Right cardiac atrium (tissue), 5 donors: ENCODE results near the gene TMTC1. TPM values are rescaled to one million over a fixed set of nuclear protein-coding genes. Genes with fewer than 3 reads are reported as not detected.

Source experiments
- ATAC-seq, 2 donors: fragments of 200-7000 bp; cut with Tn5 transposase; one replicate each; pipeline versions ENCODE4 v1.8.0 to v1.9.1; 2020; ENCODE audit warnings: moderate library complexity in 2 of 2, mild to moderate bottlenecking in 1 of 2
- DNase-seq, 3 donors: peaks; one replicate each; pipeline ENCODE4 v3.0.0-alpha.2; 2020
- H3K27ac ChIP-seq: one replicate; pipeline ENCODE4 v1.5.1; 2013; ENCODE audit warnings: mild to moderate bottlenecking, low read length, control low read depth, moderate library complexity
- H3K27me3 ChIP-seq: one replicate; pipeline ENCODE4 v1.6.1; 2013; ENCODE audit not compliant: control insufficient read depth, insufficient read depth
- H3K4me1 ChIP-seq: one replicate; pipeline ENCODE4 v1.6.1; 2013; ENCODE audit warnings: low read length; ENCODE audit not compliant: control insufficient read depth, insufficient read depth
- H3K4me3 ChIP-seq: one replicate; pipeline ENCODE4 v1.5.1; 2013; ENCODE audit warnings: low read length, control low read depth
- H3K9me3 ChIP-seq: one replicate; pipeline ENCODE4 v1.6.1; 2013; ENCODE audit warnings: low read length; ENCODE audit not compliant: control insufficient read depth
- WGBS: extraction: QIAGEN DNeasy Blood & Tissue Kit; methylation state at CpG from one replicate; pipeline ENCODE4 v1.1.7; 2013; 5-methylcytosine and 5-hydroxymethylcytosine counted together
- intact Hi-C, 4 donors: fragments of 100-400 bp; cut with DNase I; formaldehyde crosslinking; loops; one replicate each; pipeline versions ENCODE4 v1.11.0 to v1.14.0; 2022 to 2023
- polyA plus RNA-seq: library from polyadenylated mRNA; stranded (reverse); fragments of 200-250 nt; gene quantifications from one replicate; pipeline ENCODE4 v1.2.3, GENCODE V29; 2013
- total RNA-seq, 4 donors: library from RNA; stranded (reverse); fragmentation: NEBNext Ultra II Directional; extraction: Animal tissue kit (Norgen Biotek cat#: 25700); gene quantifications; one replicate each; pipeline ENCODE4 v1.2.1, GENCODE V29; 2021
- donor health status: healthy with polysubstance abuse.
- donor health status: DM: no; HTN: yes; CAD: no.
- donor health status: DM: no; HTN: no; CAD: no.
- donor health status: DM: no; HTN: yes; CAD: no; lungs with severe emphysema.
- donor health status: DM: yes; HTN: yes; CAD: no.

Gene TMTC1
- total and polyA plus RNA-seq, 5 donors: 17.9 to 57.8 (median 52.5) TPM

DNA sequence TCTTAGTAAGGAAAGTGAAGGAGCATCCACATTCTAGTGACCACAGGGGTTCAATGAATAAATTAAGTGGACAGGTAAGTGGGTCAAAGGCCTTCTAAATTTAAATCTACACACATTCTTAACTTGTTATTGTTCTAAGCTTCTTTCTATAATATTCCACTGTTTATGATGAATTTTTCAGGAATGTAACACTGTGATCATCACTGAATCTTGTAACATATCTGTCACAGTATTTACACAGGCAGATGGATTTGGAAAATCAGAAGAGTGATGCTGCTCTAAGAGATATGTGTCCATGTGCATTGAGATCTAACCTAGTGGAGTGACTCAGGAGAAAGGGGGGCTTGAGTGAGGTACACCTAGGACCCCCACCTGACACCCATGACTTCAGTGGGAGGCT lies 170.8 kb downstream of the TMTC1 start:
- DNase-seq (no peak), ATAC-seq (no peak)
- no peak overlapping the region for H3K27ac ChIP-seq
- no peak overlapping the region for H3K4me3 ChIP-seq
- no peaks in the 10 kb centered on the region for H3K27me3 ChIP-seq
- no peaks in the 10 kb centered on the region for H3K9me3 ChIP-seq
- H3K4me1 ChIP-seq: peaks cover 9% of the 10 kb centered on the region
- intact Hi-C loops: no loop called here

DNA sequence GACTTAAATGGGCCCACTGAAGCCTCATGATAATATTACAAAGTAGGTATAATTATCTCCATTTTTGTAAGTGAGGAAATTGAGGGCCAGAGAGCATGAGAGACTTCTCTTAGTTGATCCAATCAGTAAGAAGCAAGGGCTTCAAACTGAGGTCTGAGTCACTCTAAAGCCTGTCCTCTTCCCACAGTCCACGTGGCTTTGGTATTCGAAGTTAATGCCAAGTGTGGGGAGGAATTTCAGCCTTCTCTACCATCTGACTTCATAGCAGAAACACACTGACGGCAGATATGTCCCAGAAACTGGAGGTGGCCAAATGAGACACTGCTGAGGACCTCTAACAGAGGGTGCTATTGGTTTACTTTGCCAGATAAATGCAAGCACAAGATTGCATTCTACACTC lies 171.8 kb downstream of the TMTC1 start:
- ATAC-seq (peak; percentile 59 to 67), DNase-seq (no peak)
- Histone ChIP-seq H3K9me3 (no peaks in the 10 kb centered on the region), H3K4me3 (no peak overlapping the region), H3K27ac (no peak overlapping the region), H3K27me3 (no peaks in the 10 kb centered on the region), H3K4me1 (peaks cover 8% of the 10 kb centered on the region)
- WGBS: 42% methylated on average over 3 of the region's 3 CpGs
- intact Hi-C loops: no loop called here

- Histone ChIP-seq H3K4me1 (peaks cover 8% of the 10 kb centered on the region), H3K4me3 (no peak overlapping the region), H3K9me3 (no peaks in the 10 kb centered on the region), H3K27ac (no peak overlapping the region), H3K27me3 (no peaks in the 10 kb centered on the region)
- DNase-seq (no peak), ATAC-seq (peak; percentile 18 to 44)
- 71% methylated on average over 7 of the region's 7 CpGs for WGBS
- intact Hi-C loops: no loop called here
Measured at GRCh38 chr12:29610473-29611170, 173.1 kb downstream of the TMTC1 start.

GRCh38 chr12:29609431-29610215 lies 174.1 kb downstream of the TMTC1 start:
- Histone ChIP-seq H3K9me3 (no peaks in the 10 kb centered on the region), H3K27me3 (no peaks in the 10 kb centered on the region), H3K27ac (no peak overlapping the region), H3K4me1 (peaks cover 6% of the 10 kb centered on the region), H3K4me3 (no peak overlapping the region)
- ATAC-seq: peak in 1 of 2 donors; percentile 41
- intact Hi-C loops: no loop called here
- 56% methylated on average over 12 of the region's 12 CpGs for WGBS
- DNase-seq: no peak

DNA sequence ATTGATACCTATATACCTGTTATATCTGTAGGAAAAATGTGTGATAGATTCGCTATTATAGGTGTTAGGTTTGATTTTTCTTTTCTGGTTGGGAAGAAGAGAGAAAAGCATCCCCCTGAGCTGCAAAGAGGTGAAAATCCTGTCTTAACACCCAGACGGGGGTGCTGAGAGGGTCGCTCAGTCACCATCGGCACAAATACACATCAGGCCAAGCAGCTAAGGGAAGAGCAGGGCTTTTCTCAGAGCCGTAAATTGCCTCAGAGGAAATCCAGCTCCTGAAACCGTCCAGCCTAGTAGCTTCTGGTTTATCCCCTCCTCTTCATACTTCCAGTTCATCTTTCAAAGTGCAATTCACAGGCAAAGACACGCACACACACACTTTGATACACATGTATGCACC lies 175.2 kb downstream of the TMTC1 start:
- Histone ChIP-seq H3K9me3 (no peaks in the 10 kb centered on the region), H3K4me3 (no peak overlapping the region), H3K27ac (no peak overlapping the region), H3K4me1 (peaks cover 6% of the 10 kb centered on the region), H3K27me3 (no peaks in the 10 kb centered on the region)
- intact Hi-C loops: no loop called here
- DNase-seq (no peak), ATAC-seq (no peak)
- WGBS: 59% methylated on average over 7 of the region's 7 CpGs

DNA sequence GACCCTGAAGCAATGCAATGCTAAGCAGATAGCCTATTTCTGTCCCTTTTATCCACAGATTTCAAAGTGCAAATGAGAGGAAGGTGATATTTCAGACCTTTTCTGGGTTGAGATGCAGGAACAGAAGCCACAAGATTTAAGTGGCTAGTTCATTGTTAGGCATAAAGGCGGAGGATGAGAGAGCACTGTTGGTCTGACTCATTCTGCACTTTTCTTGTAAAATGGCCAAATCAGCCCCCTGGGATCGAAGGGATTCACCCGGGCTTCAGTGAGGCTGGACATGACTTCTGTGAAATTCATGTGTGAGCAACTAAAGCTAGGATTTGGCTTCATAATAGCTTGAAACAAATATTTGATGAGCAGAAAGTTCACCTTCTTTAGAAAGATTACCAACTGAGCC lies 184.4 kb downstream of the TMTC1 start:
- 51% methylated on average over 3 of the region's 3 CpGs for WGBS
- intact Hi-C loops: no loop called here
- DNase-seq: no peak

GRCh38 chr12:29595071-29595755 lies 188.5 kb downstream of the TMTC1 start:
- Histone ChIP-seq H3K27ac (no peak overlapping the region), H3K4me1 (peaks cover 2% of the 10 kb centered on the region), H3K27me3 (no peaks in the 10 kb centered on the region), H3K9me3 (no peaks in the 10 kb centered on the region), H3K4me3 (no peak overlapping the region)
- ATAC-seq (no peak), DNase-seq (no peak)
- intact Hi-C loops: no loop called here
- WGBS: 98% methylated on average over 1 of the region's 1 CpG

More for the DNA sequence above, 184.4 kb downstream of the TMTC1 start:
- Histone ChIP-seq H3K27me3 (no peaks in the 10 kb centered on the region), H3K4me1 (no peaks in the 10 kb centered on the region), H3K4me3 (no peak overlapping the region), H3K27ac (no peak overlapping the region), H3K9me3 (no peaks in the 10 kb centered on the region)
- no peak for ATAC-seq

DNA sequence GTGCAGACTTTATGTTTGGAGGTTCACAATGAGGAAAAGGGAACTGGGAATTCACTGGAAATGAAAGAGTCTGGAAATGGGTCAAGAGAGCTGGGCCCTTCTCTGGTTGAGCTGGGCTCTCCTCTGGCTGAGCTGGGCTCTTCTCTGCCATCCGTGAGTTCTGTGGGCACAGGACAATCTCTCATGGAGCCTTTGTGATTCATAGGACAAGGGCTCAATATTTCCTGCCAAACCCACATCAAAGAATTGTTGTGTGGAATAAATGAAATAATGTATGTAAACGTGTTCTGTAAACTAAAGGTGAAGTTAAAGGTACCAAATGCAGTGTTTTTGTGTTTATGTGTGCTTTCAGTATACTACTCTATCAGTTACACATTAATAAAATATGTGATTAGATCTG lies 190.7 kb downstream of the TMTC1 start:
- Histone ChIP-seq H3K4me3 (no peak overlapping the region), H3K27ac (no peak overlapping the region), H3K27me3 (no peaks in the 10 kb centered on the region), H3K9me3 (no peaks in the 10 kb centered on the region), H3K4me1 (peaks cover 4% of the 10 kb centered on the region)
- ATAC-seq (no peak), DNase-seq (no peak)
- intact Hi-C loops: no loop called here
- WGBS: 93% methylated on average over 2 of the region's 2 CpGs

DNA sequence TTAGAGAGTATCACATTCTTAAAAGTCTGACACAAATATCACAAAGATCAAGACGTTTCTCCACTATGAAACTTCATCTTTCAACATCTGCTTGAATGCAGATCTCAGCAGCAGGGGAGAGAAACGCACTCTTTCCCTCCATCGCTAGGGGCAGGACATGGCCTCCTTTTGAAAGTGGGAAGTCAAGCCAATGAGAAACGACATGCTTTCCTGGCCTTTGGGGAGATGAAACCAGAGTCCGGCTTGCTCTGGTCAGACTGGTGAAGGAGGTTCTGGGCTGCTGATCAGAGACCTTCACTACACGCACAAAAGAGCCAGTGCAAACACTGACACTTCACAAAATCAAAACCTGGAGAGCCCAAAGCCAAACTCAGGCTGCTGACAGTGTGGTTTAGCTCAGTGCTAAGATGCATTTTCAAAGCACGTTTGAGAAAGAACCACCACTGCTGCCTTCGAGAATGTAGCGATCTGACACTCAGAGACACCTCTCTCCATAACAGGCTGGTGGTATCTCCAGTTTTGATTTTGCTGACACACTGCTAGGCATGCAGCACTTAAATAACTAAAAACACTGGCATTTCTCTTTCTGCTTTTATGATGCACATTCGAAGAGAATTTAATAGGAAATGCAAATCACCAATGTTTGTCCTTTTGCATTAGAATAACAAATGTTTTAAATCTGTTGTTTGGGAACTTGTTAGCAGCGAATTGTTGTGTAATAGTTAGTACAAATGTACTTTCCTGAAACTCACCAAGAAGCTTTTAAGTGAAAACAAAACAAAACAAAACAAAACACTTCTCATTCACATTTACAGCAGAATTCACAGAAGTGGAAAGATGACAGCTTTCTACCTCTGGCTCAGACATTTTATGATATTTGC lies 192.4 kb downstream of the TMTC1 start:
- Histone ChIP-seq H3K27ac (no peak overlapping the region), H3K4me3 (no peak overlapping the region), H3K27me3 (no peaks in the 10 kb centered on the region)

DNA sequence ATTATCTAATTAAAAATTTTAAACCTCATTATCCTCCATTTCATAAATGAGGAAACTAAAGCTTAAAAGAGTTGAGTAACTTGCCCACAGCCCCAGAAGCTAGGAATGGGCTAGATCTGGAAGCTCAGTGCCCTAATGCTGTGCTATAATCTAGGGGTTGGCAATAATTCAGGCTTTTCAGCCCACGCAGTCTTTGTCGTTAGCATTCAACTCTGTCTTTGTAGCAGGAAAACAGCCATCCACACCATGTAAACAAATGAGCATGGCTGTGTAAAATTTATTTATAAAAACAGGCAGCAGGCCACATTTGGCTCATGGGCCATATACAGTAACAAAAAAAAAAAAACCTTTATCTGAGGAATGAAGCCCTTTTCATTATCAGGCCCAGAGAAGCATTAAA lies 193.9 kb downstream of the TMTC1 start:
- Histone ChIP-seq H3K9me3 (no peaks in the 10 kb centered on the region), H3K4me1 (peaks cover 4% of the 10 kb centered on the region), H3K27ac (no peak overlapping the region), H3K27me3 (no peaks in the 10 kb centered on the region), H3K4me3 (no peak overlapping the region)
- intact Hi-C loops: no loop called here
- 45% methylated on average over 2 of the region's 2 CpGs for WGBS
- DNase-seq (no peak), ATAC-seq (no peak)

More for the DNA sequence above, 192.4 kb downstream of the TMTC1 start:
- intact Hi-C loops: no loop called here
- ATAC-seq: peak; percentile 81 to 87
- no peaks in the 10 kb centered on the region for H3K9me3 ChIP-seq
- DNase-seq: peak in 1 of 3 donors; percentile 45
- 46% methylated on average over 11 of the region's 11 CpGs for WGBS
- peaks cover 4% of the 10 kb centered on the region for H3K4me1 ChIP-seq
